HG03520 (cell line): Measurements from ENCODE around the gene ZNF3.

Experiments used
- ATAC-seq: cut with Tn5 transposase; IDR thresholded peaks from one replicate; pipeline ENCODE4 v1.9.1; 2021; ENCODE audit warnings: mild to moderate bottlenecking, moderate library complexity; ENCODE audit not compliant: unreplicated experiment

The ZNF3 gene

GRCh38 chr7:100109521-100110163, 28.1 kb upstream of the ZNF3 start:
- no peak for ATAC-seq

GRCh38 chr7:100107890-100108289, 26.4 kb upstream of the ZNF3 start:
- ATAC-seq: no peak

- ATAC-seq: no peak
Observed at GRCh38 chr7:100107125-100107737, 25.7 kb upstream of the ZNF3 start.

GRCh38 chr7:100106633-100107032, 25.1 kb upstream of the ZNF3 start:
- ATAC-seq: no peak

- no peak for ATAC-seq
Observed at GRCh38 chr7:100105534-100105933, 24.0 kb upstream of the ZNF3 start.

GRCh38 chr7:100102950-100103840, 21.7 kb upstream of the ZNF3 start:
- ATAC-seq: no peak

GRCh38 chr7:100101016-100101862, 19.7 kb upstream of the ZNF3 start, which contains the start of the genes AP4M1 and MCM7:
Gene AP4M1 (plus strand): TSS chr7:100101643. CDS start chr7:100101715, 72 bp downstream.
Gene MCM7 (minus strand): TSS chr7:100101397. CDS start chr7:100101294, 103 bp downstream.
- peak; percentile 75 for ATAC-seq

GRCh38 chr7:100100420-100101015, 19.0 kb upstream of the ZNF3 start:
- peak; percentile 59 for ATAC-seq

GRCh38 chr7:100099452-100099851, 17.9 kb upstream of the ZNF3 start:
- ATAC-seq: no peak

GRCh38 chr7:100098913-100099312, 17.4 kb upstream of the ZNF3 start:
- no peak for ATAC-seq

GRCh38 chr7:100095704-100096103, 14.2 kb upstream of the ZNF3 start:
- no peak for ATAC-seq

GRCh38 chr7:100095289-100095688, 13.8 kb upstream of the ZNF3 start:
- ATAC-seq: no peak

- ATAC-seq: no peak
Observed at GRCh38 chr7:100093925-100094486, 12.5 kb upstream of the ZNF3 start.

- no peak for ATAC-seq
Observed at GRCh38 chr7:100093498-100093897, 12.0 kb upstream of the ZNF3 start.

- no peak for ATAC-seq
Observed at GRCh38 chr7:100093054-100093453, 11.5 kb upstream of the ZNF3 start.

- no peak for ATAC-seq
Observed at GRCh38 chr7:100091411-100092181, 10.1 kb upstream of the ZNF3 start.

GRCh38 chr7:100090527-100091410, 9.2 kb upstream of the ZNF3 start:
- no peak for ATAC-seq
